Adrenal gland (tissue), 12 donors: ENCODE measurements around the gene IL16. TPM values are rescaled to one million over a fixed set of nuclear protein-coding genes. Genes with fewer than 3 reads are reported as not detected.
A peak's percentile ranks its signal among the peaks of the same experiment; 100 is the strongest.

Source experiments
- DNase-seq, 7 donors: peaks; one replicate each; pipeline ENCODE4 v3.0.0-alpha.2; 2019 to 2020
- H3K27ac ChIP-seq, 5 donors: fragments of 200-600 bp; sonication (generic) in 4 of 5; 1 replicate in 3 of 5; 2 replicates in 2 of 5; pipeline versions ENCODE4 v1.5.1 to v1.8.0; 2016 to 2020; ENCODE audit warnings: mild to moderate bottlenecking in 1 of 5
- H3K27me3 ChIP-seq: fragments of 200-600 bp; 2 replicates; pipeline ENCODE4 v1.8.0; 2021
- H3K36me3 ChIP-seq, 2 donors: fragments of 200-600 bp; replicated peaks in 1 of 2; 1 replicate in 1 of 2; 2 replicates in 1 of 2; pipeline versions ENCODE4 v1.5.1 to v1.8.0; 2018 to 2022
- H3K4me1 ChIP-seq, 2 donors: fragments of 200-600 bp; replicated peaks in 1 of 2; 1 replicate in 1 of 2; 2 replicates in 1 of 2; pipeline versions ENCODE4 v1.5.1 to v1.8.0; 2018 to 2021
- H3K4me3 ChIP-seq, 4 donors: fragments of 200-600 bp; sonication (generic) in 3 of 4; one replicate each; pipeline ENCODE4 v1.5.1; 2016 to 2018
- H3K9me3 ChIP-seq, 3 donors: fragments of 200-600 bp; sonication (generic) in 1 of 3; replicated peaks in 1 of 3; 1 replicate in 2 of 3; 2 replicates in 1 of 3; pipeline versions ENCODE4 v1.5.1 to v1.8.0; 2016 to 2021
- POLR2A ChIP-seq, 2 donors: fragments of 450-650 bp; IDR thresholded peaks; one replicate each; pipeline ENCODE4 v1.6.1; 2017; ENCODE audit warnings: antibody characterized with exemption in 2 of 2, mild to moderate bottlenecking in 2 of 2, moderate library complexity in 1 of 2
- WGBS, 4 donors: extraction: QIAGEN DNeasy Blood & Tissue Kit in 2 of 4; methylation state at CpG; one replicate each; pipeline versions ENCODE4 v1.1.5 to v1.1.7; 2013 to 2017; 5-methylcytosine and 5-hydroxymethylcytosine counted together
- intact Hi-C, 2 donors: fragments of 100-400 bp; cut with DNase I; formaldehyde crosslinking; loops; one replicate each; pipeline versions ENCODE4 v1.14.1 to v1.15.0; 2022 to 2023
- polyA plus RNA-seq, 3 donors: library from polyadenylated mRNA; stranded (reverse); fragments of 200-250 nt in 2 of 3; fragments of 350-450 nt in 1 of 3; fragmentation: Illumina TruSeq in 1 of 3; extraction: RNeasy Lipid Tissue Mini Kit (QIAGEN cat#74804) in 1 of 3; gene quantifications; one replicate each; pipeline ENCODE4 v1.2.3, GENCODE V29; 2013 to 2014
- total RNA-seq, 9 donors: library from RNA; depleted of rRNA in 4 of 9; stranded (reverse); fragments of >200 nt in 4 of 9; fragments of 120-200 nt in 1 of 9; fragmentation: NEBNext Ultra II Directional in 1 of 9; extraction: Animal tissue kit (Norgen Biotek cat#: 25700) in 1 of 9; gene quantifications; one replicate each; pipeline versions ENCODE4 v1.1.0 to v1.2.4, GENCODE V29; 2013 to 2023
- TF ChIP-seq, protein P1 (sequence below), 6 experiments: fragments of 450-650 bp in 4 of 6; fragments of 200-600 bp in 2 of 6; sonication (generic) in 1 of 6; IDR thresholded peaks; 1 replicate in 5 of 6; 2 replicates in 1 of 6; pipeline versions ENCODE4 v1.5.1 to v1.8.0; 2016 to 2021; ENCODE audit warnings: antibody characterized with exemption in 6 of 6, mild to moderate bottlenecking in 2 of 6, moderate library complexity in 1 of 6
- donor health status: healthy with polysubstance abuse.
- donor health status: Bipolar disorder and iron deficiency.
- donor health status: DM: yes; HTN: yes; CAD: no.
- donor health status: DM: no; HTN: no; CAD: no.
- donor health status: DM: no; HTN: no; CAD: no.
- donor health status: DM: yes; HTN: yes; CAD: no.

Gene IL16
- total and polyA plus RNA-seq, 12 donors = 2.2 to 16.0 (median 6.3) TPM

DNA sequence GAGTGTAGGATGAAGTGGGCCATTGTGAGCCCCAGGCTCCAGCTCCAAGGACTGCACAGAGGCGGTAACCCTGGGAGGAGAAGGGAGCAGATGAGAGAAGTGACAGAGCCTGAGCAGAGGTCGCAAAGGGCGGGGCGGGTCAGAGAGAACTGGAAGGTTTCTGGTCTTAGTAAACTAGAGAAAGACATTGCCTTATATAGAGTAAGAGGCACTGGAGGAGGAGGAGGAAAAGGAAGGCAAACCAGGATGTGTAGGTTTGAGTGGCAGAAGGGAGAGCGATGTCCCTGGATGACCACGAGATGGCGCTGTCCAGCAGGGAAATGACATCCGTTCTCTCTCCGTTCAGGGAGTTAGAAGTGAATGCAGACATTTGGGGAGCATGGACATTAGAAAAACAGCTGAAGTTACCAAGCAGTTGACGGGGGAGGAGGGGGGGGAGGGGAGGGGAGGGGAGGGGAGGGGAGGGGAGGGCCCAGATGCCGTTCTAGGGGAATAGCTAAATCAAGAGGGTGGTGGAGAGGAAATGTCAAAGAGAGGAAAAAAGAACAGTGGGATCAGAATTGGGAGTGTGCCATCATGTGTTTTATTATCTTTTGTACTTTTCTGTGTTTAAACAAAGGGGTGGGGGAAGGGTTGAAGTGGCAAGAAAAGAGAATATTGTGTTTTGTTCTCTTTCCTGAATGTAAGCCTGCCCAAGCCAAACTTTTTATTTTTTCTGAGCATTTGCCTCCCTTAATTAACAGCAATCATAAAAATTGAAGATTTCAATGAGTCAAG, 78.4 kb downstream of the IL16 start:
- WGBS, 4 donors = 9 to 12% (median 10%) methylated on average over 10 to 11 of the region's 11 CpGs

DNA sequence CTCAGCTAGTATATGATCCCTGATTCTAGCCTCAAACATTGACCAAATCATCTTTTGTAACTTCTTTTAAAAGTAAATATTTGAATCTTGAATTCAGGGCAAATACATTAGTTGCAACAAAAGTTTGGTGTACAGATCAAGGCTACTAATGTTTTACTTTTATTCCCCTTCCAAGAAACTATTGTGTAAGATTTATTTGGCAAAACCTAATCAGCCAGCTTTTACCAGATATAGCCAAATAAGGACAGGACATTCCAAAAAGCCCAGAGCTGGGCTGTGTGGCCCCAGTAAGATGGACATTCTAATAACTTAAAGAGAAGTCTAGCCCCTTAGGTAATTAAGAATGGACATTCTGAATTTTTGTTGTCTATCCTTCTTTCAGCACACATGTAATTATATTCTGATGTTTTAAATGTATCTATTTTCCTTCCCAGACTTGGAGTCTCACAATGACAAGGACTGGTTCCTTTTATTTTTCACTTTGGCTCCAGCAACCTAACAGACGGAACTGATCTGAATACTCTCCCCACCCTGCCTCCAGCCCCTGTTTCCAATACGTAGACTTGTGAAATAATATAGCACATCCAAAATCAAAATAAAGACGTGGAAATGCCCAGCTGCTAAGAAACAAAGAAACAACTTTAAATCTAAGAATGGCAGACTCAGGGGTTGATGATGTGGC, 79.2 kb downstream of the IL16 start:
- TF ChIP-seq, protein P1, sequence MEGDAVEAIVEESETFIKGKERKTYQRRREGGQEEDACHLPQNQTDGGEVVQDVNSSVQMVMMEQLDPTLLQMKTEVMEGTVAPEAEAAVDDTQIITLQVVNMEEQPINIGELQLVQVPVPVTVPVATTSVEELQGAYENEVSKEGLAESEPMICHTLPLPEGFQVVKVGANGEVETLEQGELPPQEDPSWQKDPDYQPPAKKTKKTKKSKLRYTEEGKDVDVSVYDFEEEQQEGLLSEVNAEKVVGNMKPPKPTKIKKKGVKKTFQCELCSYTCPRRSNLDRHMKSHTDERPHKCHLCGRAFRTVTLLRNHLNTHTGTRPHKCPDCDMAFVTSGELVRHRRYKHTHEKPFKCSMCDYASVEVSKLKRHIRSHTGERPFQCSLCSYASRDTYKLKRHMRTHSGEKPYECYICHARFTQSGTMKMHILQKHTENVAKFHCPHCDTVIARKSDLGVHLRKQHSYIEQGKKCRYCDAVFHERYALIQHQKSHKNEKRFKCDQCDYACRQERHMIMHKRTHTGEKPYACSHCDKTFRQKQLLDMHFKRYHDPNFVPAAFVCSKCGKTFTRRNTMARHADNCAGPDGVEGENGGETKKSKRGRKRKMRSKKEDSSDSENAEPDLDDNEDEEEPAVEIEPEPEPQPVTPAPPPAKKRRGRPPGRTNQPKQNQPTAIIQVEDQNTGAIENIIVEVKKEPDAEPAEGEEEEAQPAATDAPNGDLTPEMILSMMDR (IDR thresholded peaks at IDR 0.05) = no peak
- no peak for TF ChIP-seq POLR2A (IDR thresholded peaks at IDR 0.05)
- 72 to 75% (median 73%) methylated on average over 3 of the region's 3 CpGs for WGBS, 4 donors
- Histone ChIP-seq H3K4me1 (peaks cover 0 to 5% of the 10 kb centered on the region in 2 donors), H3K36me3 (no peaks in the 10 kb centered on the region), H3K4me3 (no peak overlapping the region), H3K27me3 (no peaks in the 10 kb centered on the region), H3K9me3 (peaks cover 0 to 4% (median 0%) of the 10 kb centered on the region in 3 donors), H3K27ac (no peak overlapping the region)
- intact Hi-C loops = loop anchor here (2.0 to 5.0 kb wide), 2 partner anchors 56 to 125 kb away; no protein-coding TSS in a partner anchor
- DNase-seq = no peak

More for the DNA sequence above, 78.4 kb downstream of the IL16 start:
- no peaks in the 10 kb centered on the region for H3K36me3 ChIP-seq
- peaks cover 0 to 5% of the 10 kb centered on the region in 2 donors for H3K4me1 ChIP-seq
- intact Hi-C loops = loop anchor here (2.0 to 5.0 kb wide), 3 partner anchors 57 to 127 kb away; no protein-coding TSS in a partner anchor
- no peak overlapping the region for H3K4me3 ChIP-seq
- peaks cover 0 to 4% (median 0%) of the 10 kb centered on the region in 3 donors for H3K9me3 ChIP-seq
- H3K27me3 ChIP-seq = no peaks in the 10 kb centered on the region
- TF ChIP-seq POLR2A (IDR thresholded peaks at IDR 0.05) = no peak
- TF ChIP-seq, protein P1 (IDR thresholded peaks at IDR 0.05) = peak; percentile 75 to 94 (median 86)
- DNase-seq = peak; percentile 58 to 83 (median 73)
- no peak overlapping the region for H3K27ac ChIP-seq

DNA sequence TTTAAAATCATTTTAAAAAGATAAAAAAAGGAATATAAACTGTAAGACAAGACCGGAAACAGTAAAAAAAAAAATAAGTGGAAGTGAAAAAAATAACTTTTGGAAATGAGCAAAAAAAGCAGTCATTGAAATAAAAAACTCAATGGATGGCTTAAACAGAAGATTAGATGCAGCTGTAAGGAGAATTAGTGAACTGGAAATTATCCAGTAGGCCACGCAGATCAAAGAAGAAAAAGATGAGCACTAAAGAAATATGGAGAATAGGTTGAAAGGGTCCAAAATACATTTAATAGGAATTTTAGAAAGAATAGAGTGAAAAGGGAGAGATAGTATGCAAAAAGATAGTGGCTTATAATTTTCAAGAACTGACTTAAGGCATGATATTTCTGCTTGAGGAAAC, 80.3 kb downstream of the IL16 start:
- 95 to 99% (median 97%) methylated on average over 2 of the region's 2 CpGs for WGBS, 4 donors
- no peak for DNase-seq
- TF ChIP-seq POLR2A (IDR thresholded peaks at IDR 0.05) = no peak
- TF ChIP-seq, protein P1 (IDR thresholded peaks at IDR 0.05) = no peak
- Histone ChIP-seq H3K4me3 (no peak overlapping the region), H3K27ac (no peak overlapping the region), H3K36me3 (no peaks in the 10 kb centered on the region), H3K27me3 (no peaks in the 10 kb centered on the region), H3K9me3 (peaks cover 0 to 4% (median 0%) of the 10 kb centered on the region in 3 donors), H3K4me1 (peaks cover 0 to 5% of the 10 kb centered on the region in 2 donors)
- intact Hi-C loops = loop anchor here in 1 of 2 donors (5.0 kb wide), 1 partner anchor 55 kb away; no protein-coding TSS in a partner anchor

DNA sequence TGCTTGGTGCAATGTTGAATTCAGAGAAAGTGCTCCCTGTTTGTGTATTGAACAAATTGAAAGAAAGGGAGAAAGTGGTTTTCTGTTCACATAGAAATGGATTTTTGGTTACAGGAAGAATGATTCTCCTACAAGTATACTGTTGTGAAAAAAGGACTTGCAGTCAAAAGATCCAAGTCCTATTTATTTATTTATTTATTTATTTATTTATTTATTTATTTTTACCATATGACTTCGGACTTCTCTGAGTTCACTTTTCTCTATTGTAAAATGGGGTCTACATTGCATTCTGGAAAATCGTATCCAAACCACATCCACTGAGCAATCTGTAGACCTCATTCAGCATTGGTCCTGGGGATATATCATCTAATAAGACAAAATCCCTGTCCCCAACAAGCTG, 81.2 kb downstream of the IL16 start:
- H3K27me3 ChIP-seq = no peaks in the 10 kb centered on the region
- H3K4me3 ChIP-seq = no peak overlapping the region
- no peak for TF ChIP-seq POLR2A (IDR thresholded peaks at IDR 0.05)
- TF ChIP-seq, protein P1 (IDR thresholded peaks at IDR 0.05) = no peak
- DNase-seq = no peak
- peaks cover 0 to 4% (median 0%) of the 10 kb centered on the region in 3 donors for H3K9me3 ChIP-seq
- no peak overlapping the region for H3K27ac ChIP-seq
- H3K4me1 ChIP-seq = peaks cover 0 to 5% of the 10 kb centered on the region in 2 donors
- H3K36me3 ChIP-seq = no peaks in the 10 kb centered on the region
- 85 to 94% (median 88%) methylated on average over 2 of the region's 2 CpGs for WGBS, 4 donors
- intact Hi-C loops = loop anchor here in 1 of 2 donors (5.0 kb wide), 1 partner anchor 54 kb away; no protein-coding TSS in a partner anchor
